ACHN (cell line): ENCODE results near the gene RBM15B.
A peak's percentile ranks its signal among the peaks of the same experiment; 100 is the strongest.
"Not testable (repeated sequence)": the region's sequence is repeated elsewhere in the genome, so short reads cannot be mapped to it uniquely, and the experiment has no call there.

ENCODE experiments used
- DNase-seq: peaks from one replicate; pipeline ENCODE4 v3.0.0-alpha.2; 2015
- in situ Hi-C: cut with HindIII; loops from 2 replicates; pipeline ENCODE4 v1.10.0; 2017; ENCODE audit warnings: low sequenced_read_pairs, low pct_ligation_motif_present, low pct_unique_long_range_greater_than_20kb

The RBM15B gene, protein sequence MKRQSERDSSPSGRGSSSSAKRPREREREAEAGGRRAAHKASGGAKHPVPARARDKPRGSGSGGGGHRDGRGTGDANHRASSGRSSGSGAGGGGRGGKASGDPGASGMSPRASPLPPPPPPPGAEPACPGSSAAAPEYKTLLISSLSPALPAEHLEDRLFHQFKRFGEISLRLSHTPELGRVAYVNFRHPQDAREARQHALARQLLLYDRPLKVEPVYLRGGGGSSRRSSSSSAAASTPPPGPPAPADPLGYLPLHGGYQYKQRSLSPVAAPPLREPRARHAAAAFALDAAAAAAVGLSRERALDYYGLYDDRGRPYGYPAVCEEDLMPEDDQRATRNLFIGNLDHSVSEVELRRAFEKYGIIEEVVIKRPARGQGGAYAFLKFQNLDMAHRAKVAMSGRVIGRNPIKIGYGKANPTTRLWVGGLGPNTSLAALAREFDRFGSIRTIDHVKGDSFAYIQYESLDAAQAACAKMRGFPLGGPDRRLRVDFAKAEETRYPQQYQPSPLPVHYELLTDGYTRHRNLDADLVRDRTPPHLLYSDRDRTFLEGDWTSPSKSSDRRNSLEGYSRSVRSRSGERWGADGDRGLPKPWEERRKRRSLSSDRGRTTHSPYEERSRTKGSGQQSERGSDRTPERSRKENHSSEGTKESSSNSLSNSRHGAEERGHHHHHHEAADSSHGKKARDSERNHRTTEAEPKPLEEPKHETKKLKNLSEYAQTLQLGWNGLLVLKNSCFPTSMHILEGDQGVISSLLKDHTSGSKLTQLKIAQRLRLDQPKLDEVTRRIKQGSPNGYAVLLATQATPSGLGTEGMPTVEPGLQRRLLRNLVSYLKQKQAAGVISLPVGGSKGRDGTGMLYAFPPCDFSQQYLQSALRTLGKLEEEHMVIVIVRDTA

DNA sequence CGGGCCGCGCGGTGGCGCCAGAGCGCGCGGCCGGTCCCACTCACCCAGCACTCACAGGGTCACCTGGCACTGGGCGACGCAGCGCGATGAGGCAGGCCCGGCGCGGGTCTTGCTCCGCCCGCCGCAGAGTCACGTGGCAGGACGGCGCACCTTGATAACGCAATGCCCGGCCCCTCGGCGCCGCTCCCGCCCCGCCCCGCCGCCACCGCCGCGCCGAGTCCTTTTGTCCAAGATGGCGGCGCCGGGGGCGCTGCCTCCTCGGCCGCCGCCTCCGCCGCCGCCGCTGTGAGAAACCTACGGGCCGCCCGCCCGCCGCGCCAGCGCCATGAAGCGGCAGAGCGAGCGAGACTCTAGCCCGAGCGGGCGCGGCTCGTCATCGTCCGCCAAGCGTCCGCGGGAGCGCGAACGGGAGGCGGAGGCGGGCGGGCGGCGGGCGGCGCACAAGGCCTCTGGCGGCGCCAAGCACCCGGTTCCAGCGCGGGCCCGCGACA lies at the start of gene RBM15B:
RBM15B (plus strand) TSS at position 211 of the 491 bp plus-strand sequence; CDS start at position 326, 115 bp downstream.
- DNase-seq, result peak; percentile 95

DNA sequence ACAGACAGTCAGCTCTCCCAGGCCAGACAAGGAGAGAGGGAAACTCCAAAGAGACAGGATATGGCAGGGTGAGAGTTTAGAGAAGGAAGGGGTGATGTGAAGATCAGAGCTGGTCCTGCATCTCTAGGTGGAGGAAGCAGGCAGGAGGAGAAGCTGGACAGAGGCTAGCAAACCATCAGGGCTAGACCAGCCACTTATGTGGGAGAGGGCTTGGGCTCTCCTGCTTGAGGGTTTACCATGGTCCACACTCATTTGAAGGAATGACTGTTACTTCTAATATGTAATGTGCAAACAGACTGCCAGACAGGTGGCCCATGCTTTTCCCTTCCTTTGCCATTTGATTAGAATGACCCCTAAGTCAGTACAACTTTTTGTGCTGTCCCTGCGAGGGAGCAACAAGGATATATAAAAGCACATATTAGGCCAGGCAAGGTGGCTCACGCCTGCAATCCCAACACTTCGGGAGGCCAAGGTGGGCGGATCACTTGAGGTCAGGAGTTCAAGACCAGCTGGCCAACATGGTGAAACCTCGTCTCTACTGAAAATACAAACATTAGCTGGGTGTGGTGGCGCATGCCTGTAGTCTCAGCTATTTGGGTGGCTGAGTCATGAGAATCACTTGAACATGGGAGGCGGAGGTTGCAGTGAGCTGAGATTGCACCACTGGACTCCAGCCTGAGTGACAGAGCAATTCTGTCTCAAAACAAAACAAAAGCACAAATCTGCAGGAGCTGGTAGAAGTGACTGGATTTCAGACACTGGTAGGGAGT lies 47.0 kb upstream of the RBM15B start:
- in situ Hi-C loops, result no loop called here
- DNase-seq, result no peak

More for the DNA sequence above, at the start of gene RBM15B:
- in situ Hi-C loops, result no loop called here

DNA sequence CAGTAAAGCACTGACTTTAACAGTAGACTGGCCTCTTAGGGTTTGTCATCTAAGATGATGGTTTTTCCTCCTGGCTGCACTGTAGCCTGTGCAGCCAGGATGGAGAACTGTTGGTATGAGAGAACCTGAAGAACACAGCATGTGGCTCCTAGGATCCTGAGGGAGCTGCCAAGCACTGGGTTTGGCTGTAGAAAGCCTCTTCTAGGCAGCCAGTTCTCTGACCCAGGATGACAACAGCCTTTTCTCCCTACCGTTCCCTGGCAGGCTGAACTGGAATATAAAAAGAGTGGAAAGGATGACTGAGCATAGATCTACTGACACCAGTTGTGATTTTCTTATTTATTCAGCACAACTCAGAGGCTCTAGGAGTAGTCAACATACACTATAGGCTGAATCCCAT lies 40.3 kb upstream of the RBM15B start:
- DNase-seq, result no peak
- in situ Hi-C loops, result no loop called here

DNA sequence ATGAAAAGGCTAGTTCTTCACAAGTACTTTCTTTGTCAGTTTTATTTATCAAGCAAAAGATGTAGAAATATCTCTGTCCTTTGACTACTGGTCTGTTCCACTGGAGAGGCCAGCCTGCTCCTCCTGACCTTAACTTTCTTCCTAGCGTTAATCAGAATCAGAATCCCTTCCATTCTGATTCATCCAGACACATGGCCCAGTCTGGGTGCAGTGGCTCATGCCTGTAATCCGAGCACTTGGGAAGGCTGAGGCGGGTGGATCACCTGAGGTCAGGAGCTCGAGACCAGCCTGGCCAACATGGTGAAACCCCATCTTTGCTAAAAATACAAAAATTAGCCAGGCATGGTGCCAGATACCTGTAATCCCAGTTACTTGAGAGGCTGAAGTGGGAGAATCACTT lies 38.0 kb upstream of the RBM15B start:
- no peak for DNase-seq
- in situ Hi-C loops, result no loop called here

DNA sequence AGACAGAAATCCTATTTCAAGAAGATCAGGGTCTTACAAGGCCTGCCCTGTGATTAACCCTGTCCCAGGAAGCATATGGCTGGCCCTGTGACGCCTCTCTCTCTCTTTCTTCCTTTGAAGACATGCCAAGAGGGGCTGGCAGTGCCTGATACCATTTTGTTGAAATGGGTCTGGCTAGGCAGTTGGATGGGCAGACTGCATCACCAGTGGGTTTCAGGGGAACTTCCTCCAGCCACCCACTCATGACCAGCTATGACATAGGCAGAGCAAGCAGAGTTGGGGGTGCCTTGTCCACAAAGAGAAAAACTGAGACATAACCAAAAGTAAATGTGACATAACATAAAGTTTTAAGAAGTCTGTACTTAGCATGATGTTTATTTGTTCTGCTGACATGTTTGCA lies 37.4 kb upstream of the RBM15B start:
- in situ Hi-C loops, result no loop called here
- no peak for DNase-seq

DNA sequence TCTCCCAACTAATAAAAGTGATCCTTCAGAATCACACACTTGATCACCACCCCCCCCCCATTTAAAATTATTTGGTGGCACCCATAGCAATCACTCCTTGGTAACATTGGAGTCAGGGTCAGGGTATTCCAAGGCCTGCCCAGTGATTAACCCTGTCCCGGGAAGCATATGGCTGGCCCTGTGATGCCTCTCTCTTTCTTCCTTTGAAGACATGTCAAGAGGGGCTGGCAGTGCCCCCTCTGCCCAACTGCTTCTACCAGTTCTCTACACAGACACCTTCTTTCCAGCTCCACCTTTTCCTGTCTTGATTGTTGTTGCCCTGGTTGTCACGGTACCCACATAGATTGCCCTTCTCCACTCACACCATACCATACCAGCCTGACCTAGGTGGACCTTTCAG lies 36.9 kb upstream of the RBM15B start:
- in situ Hi-C loops, result no loop called here
- DNase-seq, result no peak

DNA sequence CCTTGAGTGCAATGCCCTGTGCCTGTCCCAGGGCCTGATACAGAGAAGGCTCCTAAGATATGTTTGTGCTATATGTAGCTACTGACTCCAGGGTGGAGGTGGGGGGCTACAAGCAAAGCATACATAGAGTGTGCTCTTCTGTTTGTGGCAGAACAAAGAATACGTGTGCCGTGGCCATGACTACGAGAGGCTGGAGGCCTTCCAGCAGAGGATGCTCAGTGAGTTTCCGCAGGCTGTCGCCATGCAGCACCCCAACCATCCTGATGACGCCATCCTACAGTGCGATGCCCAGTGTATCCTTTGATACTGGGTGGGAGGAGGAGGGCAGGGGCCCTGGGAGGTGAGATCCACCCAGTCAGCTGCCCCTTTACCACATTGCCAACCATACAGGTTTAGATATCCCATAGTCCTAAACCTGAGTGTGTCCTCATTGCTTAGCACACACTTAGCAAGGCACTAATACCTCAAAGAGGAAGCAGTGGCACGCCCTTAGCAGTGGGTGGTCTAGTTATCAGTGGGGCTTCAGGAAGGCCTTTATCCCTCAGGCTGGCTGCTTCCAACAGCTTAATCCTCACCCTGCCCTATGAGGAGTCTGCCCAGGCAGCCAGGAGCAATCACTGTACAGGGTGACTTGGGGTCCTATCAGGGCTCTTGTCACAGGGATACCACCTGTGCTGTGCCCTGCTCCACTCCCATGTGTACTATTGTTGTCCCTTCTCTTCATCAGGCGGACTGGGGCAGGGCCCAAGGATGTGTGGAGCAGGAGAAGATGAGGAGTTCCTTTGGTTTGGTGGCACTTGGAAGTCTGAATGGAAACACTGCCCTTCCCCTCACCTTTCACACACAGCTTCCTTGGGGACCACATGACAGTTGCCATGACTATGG lies 36.1 kb upstream of the RBM15B start:
- no peak for DNase-seq
- in situ Hi-C loops, result no loop called here

DNA sequence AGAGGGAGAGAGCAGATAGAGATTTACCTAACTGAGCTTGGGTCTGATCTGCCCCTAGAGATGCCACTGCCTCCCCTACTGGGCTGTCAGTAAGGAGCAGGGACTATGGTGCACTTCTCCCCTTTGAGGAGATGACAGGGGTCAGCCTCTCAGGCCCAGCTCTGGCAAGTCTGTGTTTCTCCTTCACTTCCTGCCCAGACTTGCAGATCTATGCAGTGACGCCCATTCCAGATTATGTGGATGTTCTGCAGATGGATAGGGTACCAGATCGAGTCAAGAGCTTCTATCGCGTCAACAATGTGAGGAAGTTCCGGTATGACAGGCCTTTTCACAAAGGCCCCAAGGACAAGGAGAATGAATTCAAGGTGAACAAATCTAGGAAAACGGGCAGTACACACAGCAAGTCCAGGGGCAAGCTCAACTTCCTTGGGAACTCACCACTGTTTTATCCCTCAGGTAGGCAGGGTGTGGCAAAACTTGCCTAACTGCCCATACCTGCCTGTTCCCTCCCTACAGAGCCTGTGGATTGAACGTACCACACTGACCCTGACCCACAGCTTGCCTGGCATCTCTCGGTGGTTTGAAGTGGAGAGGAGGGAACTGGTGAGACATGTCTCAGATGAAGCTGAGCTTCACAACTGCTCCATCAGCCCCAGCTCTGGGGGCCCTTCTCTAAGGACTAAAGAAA lies 35.0 kb upstream of the RBM15B start:
- in situ Hi-C loops, result no loop called here
- DNase-seq, result no peak

DNA sequence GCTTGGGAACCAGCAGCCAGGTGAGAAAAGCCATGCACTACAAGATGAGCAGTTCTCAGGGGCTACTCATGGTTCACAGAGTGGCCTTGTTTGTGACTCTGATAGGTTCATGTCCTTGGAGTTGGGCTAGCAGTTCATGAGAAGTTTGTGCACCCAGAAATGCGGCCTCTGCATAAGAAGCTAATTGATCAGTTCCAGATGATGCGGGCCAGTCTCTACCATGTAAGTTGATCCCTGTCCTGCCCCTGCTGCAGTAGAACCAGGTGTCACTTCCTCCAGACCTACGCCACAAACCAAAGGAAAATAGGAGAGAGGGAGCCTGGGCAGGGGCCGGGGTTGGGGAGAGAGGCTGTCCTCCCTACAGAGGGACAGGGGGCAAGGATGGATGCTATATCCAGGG lies 33.2 kb upstream of the RBM15B start:
- in situ Hi-C loops, result no loop called here
- no peak for DNase-seq

DNA sequence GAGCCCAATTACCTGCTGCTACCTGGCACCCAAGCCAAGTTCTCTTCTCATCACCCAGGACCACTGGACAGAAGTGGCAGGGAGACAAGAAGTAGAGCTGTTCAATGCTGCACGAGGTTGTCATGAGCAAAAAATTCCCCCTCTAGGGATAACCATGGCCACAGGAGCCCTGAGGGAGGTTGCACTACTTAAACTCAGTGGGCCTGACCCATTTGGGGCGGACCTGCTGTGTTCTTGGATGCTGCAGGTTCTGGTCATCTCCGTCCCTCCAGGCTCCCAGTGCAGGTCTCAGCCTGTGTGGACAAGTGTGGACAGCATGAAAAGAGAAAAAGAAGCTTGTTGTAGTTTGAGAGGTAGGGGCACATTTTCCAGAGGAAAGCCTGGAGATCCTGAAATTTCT lies 32.1 kb upstream of the RBM15B start:
- no peak for DNase-seq
- in situ Hi-C loops, result no loop called here

DNA sequence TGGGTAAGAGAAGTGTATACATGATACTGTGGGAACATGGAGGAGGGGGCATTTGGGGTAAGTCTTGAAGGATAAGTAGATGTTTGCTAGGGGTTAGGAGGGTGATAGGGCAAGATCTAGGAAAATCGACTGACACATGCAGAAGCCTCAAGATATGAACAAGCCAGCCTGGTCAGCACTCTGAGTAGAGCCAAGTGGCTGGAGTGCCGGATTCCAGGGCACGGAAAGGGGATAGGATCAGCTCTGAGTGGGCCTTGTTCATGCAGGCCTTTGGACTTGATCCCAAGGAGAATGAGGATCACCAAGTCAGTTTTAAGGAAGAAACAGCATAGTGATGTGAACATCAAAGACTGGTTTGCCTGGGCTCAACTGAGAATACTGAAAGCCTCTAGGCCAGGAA lies 30.3 kb upstream of the RBM15B start:
- DNase-seq, result no peak
- in situ Hi-C loops, result no loop called here

DNA sequence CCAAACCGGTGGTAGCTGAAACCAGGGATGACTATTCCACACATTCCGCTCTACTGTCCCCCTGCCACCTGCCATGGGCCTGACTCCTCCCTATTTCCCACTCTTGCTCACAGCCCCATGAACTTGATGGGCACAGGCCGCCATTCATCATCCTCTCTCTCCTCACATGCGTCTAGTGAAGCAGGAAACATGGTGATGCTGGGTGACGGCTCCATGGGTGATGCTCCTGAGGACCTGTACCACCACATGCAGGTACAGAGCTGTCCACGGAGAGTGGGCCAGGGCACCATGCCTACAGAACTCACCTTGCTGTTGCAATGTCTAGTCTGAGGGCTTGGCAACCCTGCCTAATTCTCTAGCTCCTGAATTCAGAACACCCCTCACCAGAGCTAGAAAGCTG lies 29.3 kb upstream of the RBM15B start:
- in situ Hi-C loops, result no loop called here
- DNase-seq, result no peak

DNA sequence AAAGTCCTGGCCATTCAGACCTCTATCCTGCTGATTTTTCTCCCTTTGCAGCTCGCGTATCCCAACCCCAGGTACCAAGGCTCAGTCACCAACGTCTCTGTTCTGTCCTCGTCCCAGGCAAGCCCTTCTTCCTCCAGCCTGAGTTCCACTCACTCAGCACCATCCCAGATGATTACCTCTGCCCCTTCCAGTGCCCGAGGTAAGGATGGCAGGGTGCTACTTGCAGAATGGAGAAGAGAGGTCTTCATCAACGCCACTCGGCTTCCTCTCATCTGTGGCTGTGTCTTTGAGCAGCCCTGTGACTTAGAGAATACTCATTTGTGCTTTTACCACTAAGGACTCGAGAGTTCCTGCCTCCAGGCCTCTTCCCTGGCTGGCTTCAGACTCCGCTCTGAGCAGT lies 28.6 kb upstream of the RBM15B start:
- in situ Hi-C loops, result no loop called here
- DNase-seq, result no peak

DNA sequence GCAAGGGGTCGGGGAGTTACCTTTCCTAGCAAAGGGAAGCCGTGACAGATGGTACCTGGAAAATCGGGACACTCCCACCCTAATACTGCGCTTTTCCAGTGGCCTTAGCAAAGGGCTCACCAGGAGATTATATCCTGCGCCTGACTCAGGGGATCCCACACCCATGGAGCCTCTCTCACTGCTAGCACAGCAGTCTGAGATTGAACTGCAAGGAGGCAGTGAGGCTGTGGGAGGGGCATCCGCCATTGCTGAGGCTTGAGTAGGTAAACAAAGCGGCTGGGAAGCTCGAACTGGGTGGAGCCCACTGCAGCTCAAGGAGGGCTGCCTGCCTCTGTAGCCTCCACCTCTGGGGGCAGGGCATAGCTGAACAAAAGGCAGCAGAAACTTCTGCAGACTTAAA lies 22.8 kb upstream of the RBM15B start:
- DNase-seq, in situ Hi-C loops: not testable (repeated sequence)

DNA sequence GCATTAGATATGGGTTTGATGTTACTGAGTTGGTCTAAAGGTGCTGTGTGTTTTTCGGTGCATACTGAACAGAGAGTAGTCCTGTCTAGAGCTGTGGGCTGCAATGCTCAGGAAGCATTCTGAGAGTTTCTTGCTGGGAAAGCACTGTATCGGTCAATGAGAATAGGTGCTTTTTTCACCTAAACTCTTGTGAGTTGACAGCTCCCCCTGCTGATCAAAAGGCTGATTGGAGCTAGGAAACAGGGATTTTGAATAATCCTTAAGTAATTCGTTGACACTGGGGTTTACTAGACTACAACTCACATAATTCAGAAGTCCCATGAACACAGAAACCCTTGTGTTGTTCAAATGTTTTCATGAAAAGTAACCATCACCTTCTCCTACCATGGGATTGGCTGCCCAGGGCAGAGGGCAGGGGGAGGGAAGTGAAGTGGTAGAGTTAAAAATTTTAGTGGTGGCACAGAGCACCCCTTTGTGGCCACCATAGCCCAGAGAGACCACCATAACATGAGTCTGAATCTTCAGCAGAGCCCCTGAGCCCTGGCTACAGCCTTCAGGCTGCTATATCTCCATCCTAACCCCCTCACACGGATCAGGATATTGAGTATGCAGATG lies 19.0 kb upstream of the RBM15B start:
- peak; percentile 67 for DNase-seq
- in situ Hi-C loops, result no loop called here

DNA sequence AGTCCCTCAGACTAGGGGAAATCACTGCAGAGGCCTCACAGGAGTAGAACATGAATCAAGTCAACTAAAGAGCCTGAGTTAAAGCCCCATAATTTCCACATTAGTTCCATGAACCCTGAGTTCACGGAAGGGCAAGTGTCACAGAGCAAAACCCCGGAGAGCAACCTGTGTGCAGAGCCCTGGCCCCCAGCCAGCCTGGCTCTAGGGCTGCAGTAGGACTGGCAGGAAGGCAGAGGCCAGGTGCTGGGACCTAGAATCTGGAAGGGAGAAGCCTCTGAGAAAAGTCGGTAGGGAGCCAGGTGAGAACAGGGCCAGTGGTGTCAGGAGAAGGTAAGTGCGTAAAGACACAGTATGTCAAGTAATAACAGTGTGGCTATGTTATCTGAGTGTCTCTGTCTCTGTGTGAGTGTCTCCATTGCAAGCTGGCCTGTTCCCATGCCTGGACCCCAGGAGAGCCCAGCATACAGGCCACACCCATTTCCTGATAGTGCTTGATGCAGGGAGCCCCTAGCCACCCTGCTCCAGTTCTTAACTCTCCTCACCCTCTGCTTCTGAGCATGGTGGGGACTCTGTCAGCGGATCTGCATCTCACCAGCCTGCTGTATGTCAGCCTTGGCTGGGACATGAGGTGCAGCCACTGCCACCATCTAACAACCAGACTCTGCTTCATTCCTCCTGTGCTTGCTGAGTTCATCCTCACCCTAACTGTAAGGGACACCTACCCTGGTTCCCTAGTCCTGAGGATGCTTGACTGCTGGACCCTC lies 17.2 kb upstream of the RBM15B start:
- DNase-seq, result no peak
- in situ Hi-C loops, result no loop called here
